ENCODE measurements around the gene TRMU. TPM values are rescaled to one million over a fixed set of nuclear protein-coding genes. Genes with fewer than 3 reads are reported as not detected.

TRMU gene
- total and polyA plus RNA-seq, 4 donors, result 14.3 to 34.4 (median 18.6) TPM

- TF ChIP-seq, protein P1, sequence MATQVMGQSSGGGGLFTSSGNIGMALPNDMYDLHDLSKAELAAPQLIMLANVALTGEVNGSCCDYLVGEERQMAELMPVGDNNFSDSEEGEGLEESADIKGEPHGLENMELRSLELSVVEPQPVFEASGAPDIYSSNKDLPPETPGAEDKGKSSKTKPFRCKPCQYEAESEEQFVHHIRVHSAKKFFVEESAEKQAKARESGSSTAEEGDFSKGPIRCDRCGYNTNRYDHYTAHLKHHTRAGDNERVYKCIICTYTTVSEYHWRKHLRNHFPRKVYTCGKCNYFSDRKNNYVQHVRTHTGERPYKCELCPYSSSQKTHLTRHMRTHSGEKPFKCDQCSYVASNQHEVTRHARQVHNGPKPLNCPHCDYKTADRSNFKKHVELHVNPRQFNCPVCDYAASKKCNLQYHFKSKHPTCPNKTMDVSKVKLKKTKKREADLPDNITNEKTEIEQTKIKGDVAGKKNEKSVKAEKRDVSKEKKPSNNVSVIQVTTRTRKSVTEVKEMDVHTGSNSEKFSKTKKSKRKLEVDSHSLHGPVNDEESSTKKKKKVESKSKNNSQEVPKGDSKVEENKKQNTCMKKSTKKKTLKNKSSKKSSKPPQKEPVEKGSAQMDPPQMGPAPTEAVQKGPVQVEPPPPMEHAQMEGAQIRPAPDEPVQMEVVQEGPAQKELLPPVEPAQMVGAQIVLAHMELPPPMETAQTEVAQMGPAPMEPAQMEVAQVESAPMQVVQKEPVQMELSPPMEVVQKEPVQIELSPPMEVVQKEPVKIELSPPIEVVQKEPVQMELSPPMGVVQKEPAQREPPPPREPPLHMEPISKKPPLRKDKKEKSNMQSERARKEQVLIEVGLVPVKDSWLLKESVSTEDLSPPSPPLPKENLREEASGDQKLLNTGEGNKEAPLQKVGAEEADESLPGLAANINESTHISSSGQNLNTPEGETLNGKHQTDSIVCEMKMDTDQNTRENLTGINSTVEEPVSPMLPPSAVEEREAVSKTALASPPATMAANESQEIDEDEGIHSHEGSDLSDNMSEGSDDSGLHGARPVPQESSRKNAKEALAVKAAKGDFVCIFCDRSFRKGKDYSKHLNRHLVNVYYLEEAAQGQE (IDR thresholded peaks at IDR 0.05), result peak; percentile 57
- TF ChIP-seq RAD21 (IDR thresholded peaks at IDR 0.05) (peak; percentile 10 to 28), EGR1 (IDR thresholded peaks at IDR 0.05; ENCODE audit: low read depth in 2 of 2) (no peak)
Observed at GRCh38 chr22:46362203-46362933, 26.9 kb downstream of the TRMU start (continued).

DNA sequence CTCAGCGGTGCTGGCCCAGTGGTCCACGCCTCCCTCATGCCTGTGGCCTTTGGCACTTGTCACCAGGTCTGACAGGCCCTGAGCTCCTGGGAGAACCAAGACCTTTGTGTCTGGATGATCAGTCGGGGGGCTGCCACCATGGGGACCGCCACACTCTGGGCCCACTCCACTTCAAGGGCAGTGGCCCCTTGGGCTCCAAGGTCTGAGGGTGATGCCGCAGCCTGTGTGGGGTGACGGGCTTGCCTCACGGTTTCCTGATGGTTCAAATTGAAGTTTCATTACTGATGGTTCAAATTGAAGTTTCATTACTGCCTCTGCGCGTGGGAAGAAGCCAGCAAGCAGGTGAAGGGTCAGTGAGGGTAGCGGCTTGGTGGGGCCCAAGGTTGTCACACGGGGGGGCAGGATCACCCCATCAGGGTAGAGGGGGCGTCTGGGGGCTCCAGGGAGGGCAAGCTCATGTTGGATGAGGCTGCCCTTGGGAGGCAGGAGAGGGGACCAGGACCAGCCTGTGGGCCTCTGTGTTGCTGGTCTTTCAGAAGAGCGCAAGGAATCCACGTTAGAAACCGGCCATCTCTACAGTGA lies 27.5 kb downstream of the TRMU start:
- peak overlapping the region; percentile 58 to 87 for H3K27ac ChIP-seq (ENCODE audit: low read depth in 1 of 2, low read length in 2 of 2)

More for the DNA sequence above, 27.5 kb downstream of the TRMU start:
- Histone ChIP-seq H3K4me3 (ENCODE audit: low read depth in 1 of 3, low read length in 3 of 3) (no peak overlapping the region), H3K9me3 (ENCODE audit: control insufficient read depth in 4 of 4, low read length in 3 of 4) (no peaks in the 10 kb centered on the region), H3K9ac (ENCODE audit: low read depth in 1 of 2, low read length in 2 of 2) (no peak overlapping the region), H3K4me1 (ENCODE audit: control insufficient read depth in 4 of 4, insufficient read depth in 4 of 4, low read length in 3 of 4) (peaks cover 3 to 20% (median 14%) of the 10 kb centered on the region in 4 donors), H3K36me3 (ENCODE audit: control insufficient read depth in 4 of 4, insufficient read depth in 3 of 4, low read depth in 1 of 4, low read length in 3 of 4) (peaks cover 0 to 15% (median 6%) of the 10 kb centered on the region in 4 donors), H3K27me3 (ENCODE audit: control insufficient read depth in 4 of 4, insufficient read depth in 4 of 4, low read length in 3 of 4) (no peaks in the 10 kb centered on the region)
- WGBS, result 90% methylated on average over 15 of the region's 15 CpGs
- DNase-seq (ENCODE audit: low spot score), result no peak
- TF ChIP-seq GABPA (IDR thresholded peaks at IDR 0.05 in 1 of 2, conservative IDR thresholded peaks at IDR 0.05 in 1 of 2) (no peak), MAX (IDR thresholded peaks at IDR 0.05) (no peak), NR2F2 (IDR thresholded peaks at IDR 0.05) (no peak), JUND (IDR thresholded peaks at IDR 0.05) (no peak), FOXA2 (IDR thresholded peaks at IDR 0.05) (no peak), YY1 (IDR thresholded peaks at IDR 0.05) (no peak), RAD21 (IDR thresholded peaks at IDR 0.05) (no peak), TAF1 (conservative IDR thresholded peaks at IDR 0.05) (no peak), RXRA (IDR thresholded peaks at IDR 0.05) (no peak), HNF4A (conservative IDR thresholded peaks at IDR 0.05) (no peak), EGR1 (IDR thresholded peaks at IDR 0.05; ENCODE audit: low read depth in 2 of 2) (no peak), ATF3 (IDR thresholded peaks at IDR 0.05) (no peak), FOXA1 (IDR thresholded peaks at IDR 0.05) (no peak), SP1 (IDR thresholded peaks at IDR 0.05) (no peak), HNF4G (IDR thresholded peaks at IDR 0.05) (no peak), CTCF (IDR thresholded peaks at IDR 0.05; ENCODE audit: low read depth, low read length, missing input control) (no peak)
- TF ChIP-seq, protein P2, sequence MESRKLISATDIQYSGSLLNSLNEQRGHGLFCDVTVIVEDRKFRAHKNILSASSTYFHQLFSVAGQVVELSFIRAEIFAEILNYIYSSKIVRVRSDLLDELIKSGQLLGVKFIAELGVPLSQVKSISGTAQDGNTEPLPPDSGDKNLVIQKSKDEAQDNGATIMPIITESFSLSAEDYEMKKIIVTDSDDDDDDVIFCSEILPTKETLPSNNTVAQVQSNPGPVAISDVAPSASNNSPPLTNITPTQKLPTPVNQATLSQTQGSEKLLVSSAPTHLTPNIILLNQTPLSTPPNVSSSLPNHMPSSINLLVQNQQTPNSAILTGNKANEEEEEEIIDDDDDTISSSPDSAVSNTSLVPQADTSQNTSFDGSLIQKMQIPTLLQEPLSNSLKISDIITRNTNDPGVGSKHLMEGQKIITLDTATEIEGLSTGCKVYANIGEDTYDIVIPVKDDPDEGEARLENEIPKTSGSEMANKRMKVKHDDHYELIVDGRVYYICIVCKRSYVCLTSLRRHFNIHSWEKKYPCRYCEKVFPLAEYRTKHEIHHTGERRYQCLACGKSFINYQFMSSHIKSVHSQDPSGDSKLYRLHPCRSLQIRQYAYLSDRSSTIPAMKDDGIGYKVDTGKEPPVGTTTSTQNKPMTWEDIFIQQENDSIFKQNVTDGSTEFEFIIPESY (IDR thresholded peaks at IDR 0.05), result no peak
- TF ChIP-seq, protein P1 (IDR thresholded peaks at IDR 0.05), result no peak

All from liver (tissue), 9 donors.